SKM-1 (cell line): ENCODE results near the gene PRSS1.
"Not testable (repeated sequence)": the region's sequence is repeated elsewhere in the genome, so short reads cannot be mapped to it uniquely, and the experiment has no call there.

Experiments
- DNase-seq: peaks from one replicate; lab custom pipeline; 2025; ENCODE audit not compliant: unreplicated experiment; lab: John Stamatoyannopoulos, UW

The PRSS1 gene

GRCh38 chr7:142772673-142773072, 23.4 kb downstream of the PRSS1 start:
- DNase-seq: no peak

- no peak for DNase-seq
Measured at GRCh38 chr7:142773230-142773629, 24.0 kb downstream of the PRSS1 start.

GRCh38 chr7:142773937-142774744, 24.9 kb downstream of the PRSS1 start:
- DNase-seq: no peak

- DNase-seq: no peak
Measured at GRCh38 chr7:142774826-142775225, 25.6 kb downstream of the PRSS1 start.

- not testable (repeated sequence) for DNase-seq
Measured at GRCh38 chr7:142775351-142776115, 26.3 kb downstream of the PRSS1 start.

GRCh38 chr7:142776206-142776844, 27.1 kb downstream of the PRSS1 start:
- no peak for DNase-seq

- DNase-seq: not testable (repeated sequence)
Measured at GRCh38 chr7:142776845-142777225, 27.6 kb downstream of the PRSS1 start.

GRCh38 chr7:142777318-142777717, 28.0 kb downstream of the PRSS1 start:
- DNase-seq: no peak

GRCh38 chr7:142782922-142783900, 33.9 kb downstream of the PRSS1 start:
- DNase-seq: peak; percentile 87

GRCh38 chr7:142784096-142784495, 34.8 kb downstream of the PRSS1 start:
- no peak for DNase-seq

GRCh38 chr7:142784716-142785115, 35.4 kb downstream of the PRSS1 start:
- DNase-seq: no peak

GRCh38 chr7:142785841-142786250, 36.6 kb downstream of the PRSS1 start:
- no peak for DNase-seq

- no peak for DNase-seq
Measured at GRCh38 chr7:142787034-142787768, 37.9 kb downstream of the PRSS1 start.

GRCh38 chr7:142787783-142788182, 38.5 kb downstream of the PRSS1 start:
- DNase-seq: no peak

GRCh38 chr7:142788303-142789289, 39.3 kb downstream of the PRSS1 start:
- no peak for DNase-seq

- no peak for DNase-seq
Measured at GRCh38 chr7:142789441-142789840, 40.2 kb downstream of the PRSS1 start.

- DNase-seq: no peak
Measured at GRCh38 chr7:142790056-142790455, 40.8 kb downstream of the PRSS1 start.

GRCh38 chr7:142790555-142790954, 41.3 kb downstream of the PRSS1 start:
- no peak for DNase-seq

GRCh38 chr7:142791502-142791901, 42.2 kb downstream of the PRSS1 start:
- no peak for DNase-seq
